Measurements from ENCODE around the gene EHD2.
"Not testable (repeated sequence)": the region's sequence is repeated elsewhere in the genome, so short reads cannot be mapped to it uniquely, and the experiment has no call there.

The EHD2 gene

GRCh38 chr19:47691782-47692181 is 21.4 kb upstream of the EHD2 start:
- DNase-seq, result no peak

- DNase-seq, result no peak
These were observed 19.7 kb upstream of the EHD2 start for GRCh38 chr19:47693489-47693888.

GRCh38 chr19:47693903-47694302 is 19.3 kb upstream of the EHD2 start:
- DNase-seq, result no peak

GRCh38 chr19:47694466-47695273 is 18.6 kb upstream of the EHD2 start:
- no peak for DNase-seq

- no peak for DNase-seq
These were observed 17.5 kb upstream of the EHD2 start for GRCh38 chr19:47695533-47696262.

- no peak for DNase-seq
These were observed 16.6 kb upstream of the EHD2 start for GRCh38 chr19:47696635-47697034.

- peak; percentile 51 to 67 for DNase-seq
These were observed 15.2 kb upstream of the EHD2 start for GRCh38 chr19:47697863-47698609.

GRCh38 chr19:47698631-47699359 is 14.4 kb upstream of the EHD2 start:
- DNase-seq, result no peak

- DNase-seq, result peak; percentile 20 to 54
These were observed 13.8 kb upstream of the EHD2 start for GRCh38 chr19:47699360-47699917.

GRCh38 chr19:47700934-47701716 is 12.1 kb upstream of the EHD2 start:
- no peak for DNase-seq

GRCh38 chr19:47701717-47702552 is 11.3 kb upstream of the EHD2 start:
- DNase-seq, result no peak

- DNase-seq, result no peak
These were observed 10.6 kb upstream of the EHD2 start for GRCh38 chr19:47702671-47703070.

GRCh38 chr19:47703301-47703700 is 9.9 kb upstream of the EHD2 start:
- no peak for DNase-seq

GRCh38 chr19:47704024-47704423 is 9.2 kb upstream of the EHD2 start:
- no peak for DNase-seq

GRCh38 chr19:47704656-47705055 is 8.6 kb upstream of the EHD2 start:
- DNase-seq, result no peak

GRCh38 chr19:47707135-47707925 is 5.9 kb upstream of the EHD2 start:
- DNase-seq, result peak; percentile 71 to 76

- no peak for DNase-seq
These were observed 1.5 kb upstream of the EHD2 start for GRCh38 chr19:47711652-47712242.

GRCh38 chr19:47714339-47714738 is 1.1 kb downstream of the EHD2 start:
- DNase-seq, result no peak

GRCh38 chr19:47714855-47715254 is 1.6 kb downstream of the EHD2 start:
- not testable (repeated sequence) for DNase-seq

Measured in CD4-positive, alpha-beta T cell treated with Interferon alpha-2 for 1 hour (primary cell).